SK-N-MC (cell line): ENCODE data around the gene IL4R.

ENCODE experiments used
- EZH2 ChIP-seq: fragments of 200-600 bp; sonication (generic); IDR thresholded peaks from one replicate; pipeline ENCODE4 v1.6.1; 2017; ENCODE audit warnings: antibody characterized with exemption
- POLR2AphosphoS5 ChIP-seq: IDR thresholded peaks from 2 replicates; pipeline ENCODE4 v1.6.1; 2012; ENCODE audit warnings: mild to moderate bottlenecking, low read depth, low read length, borderline replicate concordance

GRCh38 chr16:27313422-27314160, at the start of gene IL4R:
- TF ChIP-seq EZH2 (no peak), POLR2AphosphoS5 (no peak)
